GM10266 (cell line): ENCODE data around the gene GADL1.

Experiments used
- DNase-seq: peaks from one replicate; pipeline ENCODE4 v3.0.0; 2012; ENCODE audit errors: extremely low spot score
- TF ChIP-seq, protein P1 (sequence below): IDR thresholded peaks from 2 replicates; pipeline ENCODE4 v1.5.1; 2012; ENCODE audit warnings: mild to moderate bottlenecking, low read depth; ENCODE audit not compliant: control insufficient read depth, insufficient read depth; ENCODE audit errors: missing control alignments

GADL1 gene

GRCh38 chr3:30845606-30846005, 48.9 kb downstream of the GADL1 start:
- TF ChIP-seq, protein P1, sequence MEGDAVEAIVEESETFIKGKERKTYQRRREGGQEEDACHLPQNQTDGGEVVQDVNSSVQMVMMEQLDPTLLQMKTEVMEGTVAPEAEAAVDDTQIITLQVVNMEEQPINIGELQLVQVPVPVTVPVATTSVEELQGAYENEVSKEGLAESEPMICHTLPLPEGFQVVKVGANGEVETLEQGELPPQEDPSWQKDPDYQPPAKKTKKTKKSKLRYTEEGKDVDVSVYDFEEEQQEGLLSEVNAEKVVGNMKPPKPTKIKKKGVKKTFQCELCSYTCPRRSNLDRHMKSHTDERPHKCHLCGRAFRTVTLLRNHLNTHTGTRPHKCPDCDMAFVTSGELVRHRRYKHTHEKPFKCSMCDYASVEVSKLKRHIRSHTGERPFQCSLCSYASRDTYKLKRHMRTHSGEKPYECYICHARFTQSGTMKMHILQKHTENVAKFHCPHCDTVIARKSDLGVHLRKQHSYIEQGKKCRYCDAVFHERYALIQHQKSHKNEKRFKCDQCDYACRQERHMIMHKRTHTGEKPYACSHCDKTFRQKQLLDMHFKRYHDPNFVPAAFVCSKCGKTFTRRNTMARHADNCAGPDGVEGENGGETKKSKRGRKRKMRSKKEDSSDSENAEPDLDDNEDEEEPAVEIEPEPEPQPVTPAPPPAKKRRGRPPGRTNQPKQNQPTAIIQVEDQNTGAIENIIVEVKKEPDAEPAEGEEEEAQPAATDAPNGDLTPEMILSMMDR: no peak
- no peak for DNase-seq

DNA sequence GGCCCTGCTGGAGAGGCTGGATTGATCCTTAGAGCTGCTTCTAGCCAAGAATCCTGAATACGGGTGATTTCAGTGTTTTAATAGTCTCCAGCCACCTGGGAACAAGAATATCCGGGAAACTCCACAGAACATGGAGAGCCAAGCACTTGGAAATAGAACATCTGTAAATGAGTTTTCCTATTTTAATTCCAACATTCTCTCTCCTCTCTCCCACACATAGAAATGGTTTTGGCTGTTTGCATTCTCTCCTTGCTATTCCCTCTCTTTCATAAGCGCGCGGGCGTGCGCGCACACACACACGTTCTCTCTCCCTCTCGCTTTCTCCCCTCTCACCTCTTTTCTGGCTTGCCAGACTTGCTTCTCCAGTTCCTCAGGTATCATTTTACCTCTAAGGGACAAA, 50.6 kb downstream of the GADL1 start:
- TF ChIP-seq, protein P1: no peak
- no peak for DNase-seq

DNA sequence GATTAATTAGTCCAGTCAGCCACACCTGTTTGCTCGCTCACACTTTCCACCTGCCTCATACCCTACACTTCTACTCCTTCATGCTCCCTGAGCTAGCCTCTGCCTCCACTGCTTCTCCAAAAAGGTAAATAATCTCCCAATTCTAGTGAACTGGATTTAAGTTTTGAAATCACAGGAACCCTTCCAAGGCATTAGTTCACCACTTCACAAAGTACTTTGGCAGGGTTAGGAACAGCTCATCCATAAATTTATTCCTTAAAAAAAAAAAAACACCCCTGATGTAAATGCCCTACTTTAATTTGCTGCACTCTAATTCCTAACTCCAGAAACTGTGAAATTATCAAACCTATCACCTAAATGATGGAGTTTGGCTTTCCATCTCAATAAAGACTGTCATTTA, 58.3 kb downstream of the GADL1 start:
- TF ChIP-seq, protein P1: no peak
- DNase-seq: no peak

- TF ChIP-seq, protein P1: no peak
- no peak for DNase-seq
Observed at GRCh38 chr3:30835667-30836066, 58.8 kb downstream of the GADL1 start.

DNA sequence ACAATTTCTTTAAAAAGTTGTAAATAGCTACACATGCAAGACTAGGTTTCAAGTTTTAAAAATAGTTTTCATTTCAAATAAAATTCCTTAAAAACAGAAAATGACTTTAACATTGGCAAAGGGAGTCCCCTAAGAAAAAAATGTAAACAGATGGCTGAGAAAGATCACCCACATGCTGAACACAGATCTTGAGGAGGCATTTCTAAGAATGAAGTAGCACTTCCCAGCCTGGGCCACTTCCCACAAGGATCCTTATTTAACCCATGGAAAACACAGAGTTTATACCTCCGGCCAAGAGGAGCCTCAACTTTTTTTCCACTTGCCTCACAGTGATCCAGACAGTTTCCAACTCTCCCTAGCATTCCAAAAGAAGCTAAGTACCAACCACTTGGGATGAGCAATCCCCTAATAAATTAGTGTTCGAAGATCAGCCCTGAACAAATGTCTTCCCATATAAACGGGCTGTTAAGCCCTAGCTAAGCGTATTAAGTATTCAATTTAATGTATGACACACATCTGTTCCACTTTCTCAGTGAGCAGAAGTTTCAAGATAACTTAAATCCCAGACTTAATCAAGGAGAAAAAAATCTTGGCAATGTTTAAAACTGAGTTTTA, 61.4 kb downstream of the GADL1 start:
- no peak for DNase-seq
- TF ChIP-seq, protein P1: no peak

GRCh38 chr3:30827080-30827479, 67.4 kb downstream of the GADL1 start:
- TF ChIP-seq, protein P1: no peak
- DNase-seq: no peak

- no peak for DNase-seq
- TF ChIP-seq, protein P1: no peak
Observed at GRCh38 chr3:30826531-30826942, 67.9 kb downstream of the GADL1 start.
